ENCODE data around the gene OR13C3. TPM values are rescaled to one million over a fixed set of nuclear protein-coding genes. Genes with fewer than 3 reads are reported as not detected.

OR13C3 gene
- total and polyA plus RNA-seq, 2 donors (not counting 1 experiment from before 2014, with no cell fraction given): not detected

DNA sequence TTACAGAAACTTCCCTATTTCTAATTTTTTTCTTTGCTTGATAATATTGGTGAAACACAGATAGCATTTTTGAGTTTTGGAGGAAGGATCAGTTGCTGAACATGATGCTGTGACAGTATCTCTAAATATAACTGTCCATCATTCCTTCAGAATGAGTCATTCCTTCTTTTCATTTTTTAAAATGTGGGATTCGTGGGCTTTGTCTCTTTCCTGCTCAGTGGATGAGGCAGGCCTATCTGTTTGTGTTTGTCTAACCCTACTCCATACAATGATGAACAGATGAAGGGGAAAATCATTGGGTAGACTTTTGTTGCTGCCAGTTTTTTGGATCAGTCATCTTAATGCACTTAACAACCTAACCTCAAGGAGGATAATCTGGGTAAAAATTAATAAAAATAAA is 16.6 kb upstream of the OR13C3 start:
- TF ChIP-seq, protein P1, sequence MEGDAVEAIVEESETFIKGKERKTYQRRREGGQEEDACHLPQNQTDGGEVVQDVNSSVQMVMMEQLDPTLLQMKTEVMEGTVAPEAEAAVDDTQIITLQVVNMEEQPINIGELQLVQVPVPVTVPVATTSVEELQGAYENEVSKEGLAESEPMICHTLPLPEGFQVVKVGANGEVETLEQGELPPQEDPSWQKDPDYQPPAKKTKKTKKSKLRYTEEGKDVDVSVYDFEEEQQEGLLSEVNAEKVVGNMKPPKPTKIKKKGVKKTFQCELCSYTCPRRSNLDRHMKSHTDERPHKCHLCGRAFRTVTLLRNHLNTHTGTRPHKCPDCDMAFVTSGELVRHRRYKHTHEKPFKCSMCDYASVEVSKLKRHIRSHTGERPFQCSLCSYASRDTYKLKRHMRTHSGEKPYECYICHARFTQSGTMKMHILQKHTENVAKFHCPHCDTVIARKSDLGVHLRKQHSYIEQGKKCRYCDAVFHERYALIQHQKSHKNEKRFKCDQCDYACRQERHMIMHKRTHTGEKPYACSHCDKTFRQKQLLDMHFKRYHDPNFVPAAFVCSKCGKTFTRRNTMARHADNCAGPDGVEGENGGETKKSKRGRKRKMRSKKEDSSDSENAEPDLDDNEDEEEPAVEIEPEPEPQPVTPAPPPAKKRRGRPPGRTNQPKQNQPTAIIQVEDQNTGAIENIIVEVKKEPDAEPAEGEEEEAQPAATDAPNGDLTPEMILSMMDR (conservative IDR thresholded peaks at IDR 0.05 in 1 of 2, IDR thresholded peaks at IDR 0.05 in 1 of 2; ENCODE audit: low read depth in 1 of 2, low read length in 2 of 2): no peak
- no peak for TF ChIP-seq EZH2 (IDR thresholded peaks at IDR 0.05; ENCODE audit: low read length, missing control alignments)
- Histone ChIP-seq H3K9ac (ENCODE audit: insufficient read depth, low read length) (no peak overlapping the region), H3K4me3 (replicated peaks in 1 of 4; ENCODE audit: control extremely low read depth in 1 of 4, insufficient read depth in 1 of 4, low read depth in 3 of 4, low read length in 4 of 4) (no peak overlapping the region), H3K9me3 (ENCODE audit: control insufficient read depth, insufficient read depth, low read depth, low read length) (no peaks in the 10 kb centered on the region), H4K20me1 (ENCODE audit: control insufficient read depth, extremely low read depth, insufficient read depth, low read length) (no peaks in the 10 kb centered on the region), H3K27me3 (ENCODE audit: control insufficient read depth, insufficient read depth, low read length) (no peaks in the 10 kb centered on the region), H3K4me1 (ENCODE audit: control insufficient read depth, extremely low read depth, insufficient read depth, low read length) (no peaks in the 10 kb centered on the region), H3K36me3 (ENCODE audit: control insufficient read depth, insufficient read depth, low read length) (no peaks in the 10 kb centered on the region), H3K4me2 (ENCODE audit: extremely low read depth, insufficient read depth, low read length) (no peak overlapping the region), H3K79me2 (ENCODE audit: control insufficient read depth, insufficient read depth, low read length) (no peaks in the 10 kb centered on the region), H3K27ac (ENCODE audit: insufficient read depth, low read length) (no peak overlapping the region), H2AFZ (ENCODE audit: low read length) (no peak overlapping the region)
- DNase-seq (ENCODE audit: low read depth in 2 of 2): no peak

DNA sequence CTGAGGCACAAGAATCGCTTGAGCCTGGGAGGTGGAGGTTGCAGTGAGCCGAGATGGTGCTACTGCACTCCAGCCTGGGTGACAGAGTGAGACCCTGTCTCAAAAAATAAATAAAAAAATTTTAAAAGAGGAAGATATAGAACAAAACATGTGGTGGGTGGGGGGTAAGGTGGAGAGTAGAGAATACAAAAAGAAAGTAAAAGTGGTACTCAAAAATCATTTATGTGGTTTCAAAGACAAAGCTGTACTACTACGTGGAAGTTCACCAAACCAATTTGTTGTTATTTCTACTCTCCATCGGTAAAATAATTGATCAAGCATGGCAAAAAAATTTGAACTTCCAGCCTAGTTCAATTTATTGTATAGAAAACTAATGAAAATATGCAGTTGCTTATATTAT is 8.0 kb upstream of the OR13C3 start:
- no peak for TF ChIP-seq EZH2 (IDR thresholded peaks at IDR 0.05; ENCODE audit: low read length, missing control alignments)
- TF ChIP-seq, protein P1 (conservative IDR thresholded peaks at IDR 0.05 in 1 of 2, IDR thresholded peaks at IDR 0.05 in 1 of 2; ENCODE audit: low read depth in 1 of 2, low read length in 2 of 2): no peak
- Histone ChIP-seq H3K27ac (ENCODE audit: insufficient read depth, low read length) (no peak overlapping the region), H2AFZ (ENCODE audit: low read length) (no peak overlapping the region), H3K4me1 (ENCODE audit: control insufficient read depth, extremely low read depth, insufficient read depth, low read length) (no peaks in the 10 kb centered on the region), H3K27me3 (ENCODE audit: control insufficient read depth, insufficient read depth, low read length) (no peaks in the 10 kb centered on the region), H3K79me2 (ENCODE audit: control insufficient read depth, insufficient read depth, low read length) (no peaks in the 10 kb centered on the region), H3K4me3 (replicated peaks in 1 of 4; ENCODE audit: control extremely low read depth in 1 of 4, insufficient read depth in 1 of 4, low read depth in 3 of 4, low read length in 4 of 4) (no peak overlapping the region), H3K9ac (ENCODE audit: insufficient read depth, low read length) (no peak overlapping the region), H3K4me2 (ENCODE audit: extremely low read depth, insufficient read depth, low read length) (no peak overlapping the region), H4K20me1 (ENCODE audit: control insufficient read depth, extremely low read depth, insufficient read depth, low read length) (no peaks in the 10 kb centered on the region), H3K9me3 (ENCODE audit: control insufficient read depth, insufficient read depth, low read depth, low read length) (no peaks in the 10 kb centered on the region), H3K36me3 (ENCODE audit: control insufficient read depth, insufficient read depth, low read length) (no peaks in the 10 kb centered on the region)
- no peak for DNase-seq (ENCODE audit: low read depth in 2 of 2)

DNA sequence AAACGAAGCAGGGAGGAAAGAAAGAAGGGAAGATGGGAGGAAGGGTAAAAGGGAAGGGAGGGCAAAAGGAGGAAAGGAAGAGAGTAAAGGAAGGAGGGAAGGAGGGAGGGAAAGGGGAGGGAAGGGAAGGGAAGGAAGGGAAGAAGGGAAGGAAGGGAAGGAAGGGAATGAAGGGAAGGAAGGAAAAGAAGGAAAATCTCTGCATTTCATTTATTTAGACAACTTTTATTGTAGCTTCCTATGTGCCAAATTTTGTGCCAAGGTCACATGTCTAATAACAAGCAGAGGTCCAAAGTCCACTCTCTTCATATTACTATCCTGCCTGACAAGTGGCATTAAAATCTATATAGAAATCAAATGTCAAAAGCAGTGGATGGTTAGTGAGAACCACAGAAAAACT is 2.6 kb upstream of the OR13C3 start:
- TF ChIP-seq, protein P1 (conservative IDR thresholded peaks at IDR 0.05 in 1 of 2, IDR thresholded peaks at IDR 0.05 in 1 of 2; ENCODE audit: low read depth in 1 of 2, low read length in 2 of 2): no peak
- no peak for TF ChIP-seq EZH2 (IDR thresholded peaks at IDR 0.05; ENCODE audit: low read length, missing control alignments)
- no peak overlapping the region for H3K4me3 ChIP-seq (replicated peaks in 1 of 4; ENCODE audit: control extremely low read depth in 1 of 4, insufficient read depth in 1 of 4, low read depth in 3 of 4, low read length in 4 of 4)
- H3K27ac ChIP-seq (ENCODE audit: insufficient read depth, low read length): no peak overlapping the region
- H3K9ac ChIP-seq (ENCODE audit: insufficient read depth, low read length): no peak overlapping the region
- H3K4me2 ChIP-seq (ENCODE audit: extremely low read depth, insufficient read depth, low read length): no peak overlapping the region
- H3K4me1 ChIP-seq (ENCODE audit: control insufficient read depth, extremely low read depth, insufficient read depth, low read length): no peaks in the 10 kb centered on the region
- no peak for DNase-seq (ENCODE audit: low read depth in 2 of 2)
- H3K79me2 ChIP-seq (ENCODE audit: control insufficient read depth, insufficient read depth, low read length): no peaks in the 10 kb centered on the region
- H3K36me3 ChIP-seq (ENCODE audit: control insufficient read depth, insufficient read depth, low read length): no peaks in the 10 kb centered on the region
- H2AFZ ChIP-seq (ENCODE audit: low read length): no peak overlapping the region
- no peaks in the 10 kb centered on the region for H3K27me3 ChIP-seq (ENCODE audit: control insufficient read depth, insufficient read depth, low read length)
- H3K9me3 ChIP-seq (ENCODE audit: control insufficient read depth, insufficient read depth, low read depth, low read length): no peaks in the 10 kb centered on the region
- H4K20me1 ChIP-seq (ENCODE audit: control insufficient read depth, extremely low read depth, insufficient read depth, low read length): no peaks in the 10 kb centered on the region
